PC-9 (cell line): ENCODE results near the gene SP5. TPM values are rescaled to one million over a fixed set of nuclear protein-coding genes. Genes with fewer than 3 reads are reported as not detected.

Experiments used
- BruUV-seq: library from RNA; stranded (reverse); fragments of 400-500 nt; replicated peaks from 2 replicates; lab custom pipeline; 2021; lab: Mats Ljungman, UMichigan
- CTCF ChIA-PET: fragments of 300-600 bp; sonication (Branson Sonifier 250); formaldehyde crosslinking; loops from one replicate; lab custom pipeline; 2022; ENCODE audit warnings: antibody characterized with exemption; lab: Charles Lee
- POLR2A ChIA-PET: fragments of 300-600 bp; sonication (Branson Sonifier 250); formaldehyde crosslinking; loops from one replicate; lab custom pipeline; 2022; ENCODE audit warnings: antibody characterized with exemption; ENCODE audit not compliant: unreplicated experiment; lab: Charles Lee
- DNase-seq, 2 experiments: peaks; one replicate each; pipeline versions ENCODE4 v3.0.0 to v3.0.0-alpha.2; 2015 to 2022; ENCODE audit warnings: mixed read lengths in 1 of 2
- H2AFZ ChIP-seq: fragments of 200-600 bp; sonication (generic); 2 replicates; pipeline ENCODE4 v1.8.1; 2017; ENCODE audit warnings: antibody characterized with exemption
- H3F3A ChIP-seq: fragments of 200-600 bp; sonication (generic); 2 replicates; pipeline ENCODE4 v1.8.1; 2017; ENCODE audit warnings: antibody characterized with exemption, mild to moderate bottlenecking, low read depth; ENCODE audit not compliant: insufficient read depth
- H3K27ac ChIP-seq: fragments of 200-600 bp; sonication (generic); 2 replicates; pipeline ENCODE4 v1.6.1; 2016; ENCODE audit warnings: mixed run types
- H3K27me3 ChIP-seq: fragments of 200-600 bp; sonication (generic); 2 replicates; pipeline ENCODE4 v1.6.1; 2016; ENCODE audit warnings: low read depth, mixed run types; ENCODE audit not compliant: insufficient read depth
- H3K36me3 ChIP-seq: fragments of 200-600 bp; sonication (generic); 2 replicates; pipeline ENCODE4 v1.6.1; 2016; ENCODE audit warnings: low read depth, mixed run types
- H3K4me1 ChIP-seq: fragments of 200-600 bp; sonication (generic); replicated peaks from 2 replicates; pipeline ENCODE4 v1.6.1; 2016; ENCODE audit warnings: mixed run types; ENCODE audit not compliant: insufficient read depth
- H3K4me2 ChIP-seq: fragments of 200-600 bp; sonication (generic); 2 replicates; pipeline ENCODE4 v1.6.1; 2017; ENCODE audit warnings: mixed run types
- H3K4me3 ChIP-seq: fragments of 200-600 bp; sonication (generic); 2 replicates; pipeline ENCODE4 v1.6.1; 2016; ENCODE audit warnings: mixed run types
- H3K79me2 ChIP-seq: fragments of 200-600 bp; sonication (generic); 2 replicates; pipeline ENCODE4 v1.6.1; 2017; ENCODE audit warnings: low read depth, mixed run types
- H3K9me2 ChIP-seq: fragments of 200-600 bp; sonication (generic); 2 replicates; pipeline ENCODE4 v1.8.1; 2017; ENCODE audit warnings: mild to moderate bottlenecking; ENCODE audit not compliant: insufficient read depth
- H3K9me3 ChIP-seq: fragments of 200-600 bp; sonication (generic); 2 replicates; pipeline ENCODE4 v1.8.1; 2016; ENCODE audit warnings: low read depth; ENCODE audit not compliant: insufficient read depth
- H4K20me1 ChIP-seq: fragments of 200-600 bp; sonication (generic); 2 replicates; pipeline ENCODE4 v1.8.1; 2017; ENCODE audit not compliant: insufficient read depth
- EZH2 ChIP-seq: fragments of 200-600 bp; sonication (generic); IDR thresholded peaks from 2 replicates; pipeline ENCODE4 v1.8.0; 2017; ENCODE audit warnings: antibody characterized with exemption, low read depth
- intact Hi-C: fragments of 100-400 bp; cut with micrococcal nuclease; formaldehyde crosslinking; loops from one replicate; pipeline ENCODE4 v1.10.0; 2022; ENCODE audit not compliant: unreplicated experiment
- total RNA-seq: library from RNA; stranded (reverse); gene quantifications from 2 replicates; pipeline ENCODE4 v1.2.3, GENCODE V29; 2021
- TF ChIP-seq, protein P1 (sequence below): fragments of 200-600 bp; sonication (generic); conservative IDR thresholded peaks from 2 replicates; pipeline ENCODE4 v1.6.1; 2017; ENCODE audit warnings: mixed run types, antibody characterized with exemption, mild to moderate bottlenecking, moderate library complexity

SP5 gene
- total RNA-seq, 1 experiment from 2014 or later: 1.9 TPM

DNA sequence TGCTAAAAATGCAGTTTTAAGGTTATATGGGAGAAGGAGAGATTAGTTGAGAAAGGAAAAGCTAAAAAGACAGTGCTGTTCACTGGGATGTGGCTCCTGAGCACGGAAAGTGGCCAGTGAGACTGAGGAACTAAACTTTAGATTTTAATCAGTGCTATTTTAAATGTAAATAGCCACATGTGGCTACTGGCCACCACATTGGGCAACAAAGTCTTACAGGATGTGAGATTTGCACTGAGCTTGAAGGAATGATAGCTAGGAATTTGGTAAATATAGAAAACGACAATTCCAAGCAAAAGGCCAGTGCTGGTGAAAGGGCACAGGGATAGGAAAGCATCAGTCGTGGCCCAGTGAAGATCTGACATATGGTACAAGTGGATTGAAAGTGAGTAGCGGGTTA lies 14.1 kb upstream of the SP5 start:
- Histone ChIP-seq H3K4me3 (no peak overlapping the region), H3K9me2 (no peaks in the 10 kb centered on the region), H3K27me3 (no peaks in the 10 kb centered on the region), H3K36me3 (no peaks in the 10 kb centered on the region), H3F3A (no peaks in the 10 kb centered on the region), H3K4me2 (no peak overlapping the region), H2AFZ (no peak overlapping the region), H3K79me2 (no peaks in the 10 kb centered on the region), H3K9me3 (no peaks in the 10 kb centered on the region), H3K4me1 (no peaks in the 10 kb centered on the region), H4K20me1 (no peaks in the 10 kb centered on the region), H3K27ac (no peak overlapping the region)
- TF ChIP-seq, protein P1, sequence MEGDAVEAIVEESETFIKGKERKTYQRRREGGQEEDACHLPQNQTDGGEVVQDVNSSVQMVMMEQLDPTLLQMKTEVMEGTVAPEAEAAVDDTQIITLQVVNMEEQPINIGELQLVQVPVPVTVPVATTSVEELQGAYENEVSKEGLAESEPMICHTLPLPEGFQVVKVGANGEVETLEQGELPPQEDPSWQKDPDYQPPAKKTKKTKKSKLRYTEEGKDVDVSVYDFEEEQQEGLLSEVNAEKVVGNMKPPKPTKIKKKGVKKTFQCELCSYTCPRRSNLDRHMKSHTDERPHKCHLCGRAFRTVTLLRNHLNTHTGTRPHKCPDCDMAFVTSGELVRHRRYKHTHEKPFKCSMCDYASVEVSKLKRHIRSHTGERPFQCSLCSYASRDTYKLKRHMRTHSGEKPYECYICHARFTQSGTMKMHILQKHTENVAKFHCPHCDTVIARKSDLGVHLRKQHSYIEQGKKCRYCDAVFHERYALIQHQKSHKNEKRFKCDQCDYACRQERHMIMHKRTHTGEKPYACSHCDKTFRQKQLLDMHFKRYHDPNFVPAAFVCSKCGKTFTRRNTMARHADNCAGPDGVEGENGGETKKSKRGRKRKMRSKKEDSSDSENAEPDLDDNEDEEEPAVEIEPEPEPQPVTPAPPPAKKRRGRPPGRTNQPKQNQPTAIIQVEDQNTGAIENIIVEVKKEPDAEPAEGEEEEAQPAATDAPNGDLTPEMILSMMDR: no peak
- no peak for TF ChIP-seq EZH2
- intact Hi-C loops: no loop called here
- CTCF ChIA-PET: no interaction called here
- POLR2A ChIA-PET: no interaction called here
- no peak for DNase-seq
- BruUV-seq: no TSS peak

DNA sequence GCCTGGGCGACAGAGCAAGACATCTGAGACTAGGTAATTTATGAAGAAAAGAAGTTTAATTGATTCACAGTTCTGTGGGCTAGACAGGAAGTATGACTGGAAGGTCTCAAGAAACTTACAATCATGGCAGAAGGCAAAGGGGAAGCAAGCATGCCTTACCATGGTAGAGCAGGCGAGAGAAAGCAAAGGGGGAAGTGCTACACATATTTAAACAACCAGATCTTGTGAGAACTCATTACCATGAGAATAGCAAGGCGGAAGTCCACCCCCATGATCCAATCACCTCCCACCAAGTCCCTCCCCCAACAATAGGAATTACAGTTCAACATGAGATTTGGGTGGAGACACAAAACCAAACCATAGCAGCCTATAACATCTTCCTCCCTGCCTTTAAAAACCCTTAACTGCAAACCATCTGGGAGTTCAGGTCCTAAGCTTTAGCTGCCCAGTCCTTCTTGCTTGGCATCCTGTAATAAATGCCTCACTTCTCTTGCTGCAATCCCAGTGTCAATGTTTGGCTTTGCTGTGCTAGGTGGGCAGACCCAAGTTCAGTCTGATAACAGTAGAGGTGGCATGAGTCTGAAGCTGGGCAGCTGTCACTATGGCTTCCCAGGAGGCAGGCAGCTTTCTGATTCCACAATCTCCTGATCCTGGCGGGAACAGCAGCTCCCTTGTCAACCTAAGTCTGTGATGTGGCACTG lies 11.2 kb upstream of the SP5 start:
- ChIA-PET CTCF (no interaction called here), POLR2A (no interaction called here)
- Histone ChIP-seq H3K4me1 (no peaks in the 10 kb centered on the region), H3K4me2 (no peak overlapping the region), H4K20me1 (no peaks in the 10 kb centered on the region), H3F3A (no peaks in the 10 kb centered on the region), H3K27me3 (no peaks in the 10 kb centered on the region), H3K27ac (no peak overlapping the region), H3K79me2 (no peaks in the 10 kb centered on the region), H2AFZ (no peak overlapping the region), H3K36me3 (no peaks in the 10 kb centered on the region), H3K4me3 (no peak overlapping the region), H3K9me3 (no peaks in the 10 kb centered on the region), H3K9me2 (no peaks in the 10 kb centered on the region)
- intact Hi-C loops: no loop called here
- no TSS peak for BruUV-seq
- no peak for DNase-seq
- TF ChIP-seq, protein P1: no peak
- TF ChIP-seq EZH2: no peak

DNA sequence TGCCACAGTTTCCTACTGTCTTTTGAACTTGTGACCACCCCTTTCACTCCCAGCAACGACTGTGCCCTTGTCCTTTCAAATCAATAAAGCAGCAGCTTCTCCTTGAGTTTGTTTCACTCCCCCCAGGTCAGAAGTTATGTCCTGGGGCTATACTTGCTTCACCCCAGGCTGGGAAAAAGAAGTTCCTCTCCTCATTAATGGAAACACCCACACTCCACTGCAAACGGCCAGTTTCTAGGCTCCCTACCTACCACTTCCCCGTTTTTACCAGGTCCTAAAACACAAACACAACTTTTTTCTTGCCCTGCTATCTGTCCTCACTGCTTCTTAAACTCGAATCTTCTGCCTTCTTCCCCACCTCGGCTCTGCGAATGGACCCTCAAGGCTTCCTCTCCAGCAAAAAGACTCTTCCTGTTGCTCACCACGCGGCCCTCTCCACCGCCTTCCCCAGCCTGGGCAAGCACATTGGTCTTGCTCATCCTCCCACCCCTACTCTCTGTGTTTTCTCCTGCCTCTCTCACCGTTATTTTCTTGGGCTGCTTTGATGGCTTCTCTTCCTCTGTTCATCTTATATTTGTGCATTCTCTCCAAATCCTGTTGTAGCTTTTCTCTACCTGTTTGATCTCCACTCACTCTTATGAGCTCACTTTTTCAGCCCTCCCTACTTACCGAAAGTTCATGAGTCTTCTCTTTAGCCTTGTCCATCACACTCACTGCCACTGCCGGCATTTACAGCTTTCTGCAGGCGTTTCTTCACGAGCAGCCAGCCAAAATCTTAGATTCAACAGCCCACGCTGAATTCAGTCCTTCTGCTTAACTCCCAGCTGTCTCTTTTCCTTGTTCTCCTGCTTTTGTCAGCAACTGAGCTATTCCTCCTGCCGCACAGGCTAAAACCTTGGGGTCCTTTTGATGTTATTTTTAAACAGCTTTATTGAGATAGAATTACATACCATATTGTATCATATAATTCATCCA lies 7.0 kb upstream of the SP5 start:
- H3K9me2 ChIP-seq: no peaks in the 10 kb centered on the region
- H3K36me3 ChIP-seq: no peaks in the 10 kb centered on the region
- H3F3A ChIP-seq: no peaks in the 10 kb centered on the region
- no peak overlapping the region for H3K4me2 ChIP-seq
- H3K9me3 ChIP-seq: no peaks in the 10 kb centered on the region
- no peaks in the 10 kb centered on the region for H4K20me1 ChIP-seq
- TF ChIP-seq, protein P1: no peak
- no peak for TF ChIP-seq EZH2
- BruUV-seq: no TSS peak
- POLR2A ChIA-PET: interaction anchor here (0.6 kb wide), 2 partner anchors 310 to 347 kb away, joined by 3 to 4 read pairs; no protein-coding TSS in a partner anchor
- intact Hi-C loops: no loop called here
- no peak for DNase-seq
- H3K79me2 ChIP-seq: no peaks in the 10 kb centered on the region
- H3K4me1 ChIP-seq: no peaks in the 10 kb centered on the region
- no peaks in the 10 kb centered on the region for H3K27me3 ChIP-seq
- CTCF ChIA-PET: no interaction called here
- H2AFZ ChIP-seq: no peak overlapping the region
- H3K4me3 ChIP-seq: no peak overlapping the region
- no peak overlapping the region for H3K27ac ChIP-seq
